IMR-90 (cell line): ENCODE results near the gene CCDC9.

Experiments used
- CTCF ChIP-seq: conservative IDR thresholded peaks from 2 replicates; pipeline ENCODE4 v1.5.1; 2012; ENCODE audit warnings: mild to moderate bottlenecking, low read depth, low read length, improper control_type of control experiment
- FOS ChIP-seq: fragments of 150-350 bp; IDR thresholded peaks from 2 replicates; pipeline ENCODE4 v1.6.1; 2016; ENCODE audit warnings: low read depth, low read length

GRCh38 chr19:47221890-47222289 is 34.4 kb upstream of the CCDC9 start:
- no peak for TF ChIP-seq CTCF
- TF ChIP-seq FOS: no peak
